Astrocyte (in vitro differentiated cells and primary cell): ENCODE data around the gene ELMO1.

Experiments
- CTCF ChIP-seq: IDR thresholded peaks from 2 replicates; pipeline ENCODE4 v1.5.1; 2011; ENCODE audit warnings: low read depth, mild to moderate bottlenecking, inconsistent platforms, low read length, moderate library complexity; ENCODE audit not compliant: insufficient read depth
- EZH2 ChIP-seq: IDR thresholded peaks from 2 replicates; pipeline ENCODE4 v1.6.1; 2012; ENCODE audit warnings: mild to moderate bottlenecking, low read length, inconsistent platforms; ENCODE audit not compliant: insufficient read depth

- no peak for TF ChIP-seq CTCF
- no peak for TF ChIP-seq EZH2
These were observed 52.9 kb downstream of the ELMO1 start for GRCh38 chr7:37395618-37396259.
